Prostate gland (tissue), 2 donors: ENCODE data around the gene RTN1.

Experiments
- CTCF ChIP-seq, 4 experiments: fragments of 200-600 bp in 2 of 4; fragments of 450-650 bp in 2 of 4; sonication (generic) in 2 of 4; IDR thresholded peaks; 1 replicate in 3 of 4; 2 replicates in 1 of 4; pipeline ENCODE4 v1.5.1; 2016 to 2019; ENCODE audit warnings: antibody characterized with exemption in 4 of 4, mild to moderate bottlenecking in 2 of 4, moderate library complexity in 2 of 4
- POLR2A ChIP-seq: fragments of 450-650 bp; IDR thresholded peaks from one replicate; pipeline ENCODE4 v1.6.1; 2016; ENCODE audit warnings: antibody characterized with exemption, mild to moderate bottlenecking

DNA sequence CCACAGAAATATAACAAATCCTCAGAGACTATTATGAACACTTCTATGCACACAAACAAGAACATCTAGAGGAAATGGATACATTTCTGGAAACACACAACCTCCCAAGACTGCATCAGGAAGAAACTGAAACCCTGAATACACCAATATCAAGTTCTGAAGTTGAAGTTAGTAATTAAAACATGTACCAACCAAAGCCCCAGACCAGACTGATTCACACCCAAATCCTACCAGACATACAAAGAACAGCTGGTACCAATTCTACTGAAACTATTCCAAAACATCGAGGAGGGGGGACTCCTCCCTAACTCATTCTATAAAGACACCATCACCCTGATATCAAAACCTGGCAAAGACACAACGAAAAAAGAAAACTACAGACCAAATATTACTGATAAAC, 179.3 kb downstream of the RTN1 start:
- TF ChIP-seq CTCF (IDR thresholded peaks at IDR 0.05) (no peak), POLR2A (no peak)
